ENCODE measurements around the gene EFNA3.

- peak; percentile 98 to 100 (median 99) for TF ChIP-seq CTCF (IDR thresholded peaks at IDR 0.05)
- no peak for TF ChIP-seq POLR2A (IDR thresholded peaks at IDR 0.05; ENCODE audit: low read depth)
- TF ChIP-seq EP300 (IDR thresholded peaks at IDR 0.05) = no peak
- no peak for TF ChIP-seq POLR2AphosphoS5 (IDR thresholded peaks at IDR 0.05)
These were observed 7.6 kb downstream of the EFNA3 start for GRCh38 chr1:155086128-155086741.

All from esophagus muscularis mucosa (tissue), 4 donors.